HG03442 (cell line): ENCODE measurements around the gene RNF175.

ENCODE experiments used
- ATAC-seq: cut with Tn5 transposase; IDR thresholded peaks from one replicate; pipeline ENCODE4 v1.9.1; 2021; ENCODE audit warnings: mild to moderate bottlenecking, moderate library complexity; ENCODE audit not compliant: unreplicated experiment

RNF175 gene

DNA sequence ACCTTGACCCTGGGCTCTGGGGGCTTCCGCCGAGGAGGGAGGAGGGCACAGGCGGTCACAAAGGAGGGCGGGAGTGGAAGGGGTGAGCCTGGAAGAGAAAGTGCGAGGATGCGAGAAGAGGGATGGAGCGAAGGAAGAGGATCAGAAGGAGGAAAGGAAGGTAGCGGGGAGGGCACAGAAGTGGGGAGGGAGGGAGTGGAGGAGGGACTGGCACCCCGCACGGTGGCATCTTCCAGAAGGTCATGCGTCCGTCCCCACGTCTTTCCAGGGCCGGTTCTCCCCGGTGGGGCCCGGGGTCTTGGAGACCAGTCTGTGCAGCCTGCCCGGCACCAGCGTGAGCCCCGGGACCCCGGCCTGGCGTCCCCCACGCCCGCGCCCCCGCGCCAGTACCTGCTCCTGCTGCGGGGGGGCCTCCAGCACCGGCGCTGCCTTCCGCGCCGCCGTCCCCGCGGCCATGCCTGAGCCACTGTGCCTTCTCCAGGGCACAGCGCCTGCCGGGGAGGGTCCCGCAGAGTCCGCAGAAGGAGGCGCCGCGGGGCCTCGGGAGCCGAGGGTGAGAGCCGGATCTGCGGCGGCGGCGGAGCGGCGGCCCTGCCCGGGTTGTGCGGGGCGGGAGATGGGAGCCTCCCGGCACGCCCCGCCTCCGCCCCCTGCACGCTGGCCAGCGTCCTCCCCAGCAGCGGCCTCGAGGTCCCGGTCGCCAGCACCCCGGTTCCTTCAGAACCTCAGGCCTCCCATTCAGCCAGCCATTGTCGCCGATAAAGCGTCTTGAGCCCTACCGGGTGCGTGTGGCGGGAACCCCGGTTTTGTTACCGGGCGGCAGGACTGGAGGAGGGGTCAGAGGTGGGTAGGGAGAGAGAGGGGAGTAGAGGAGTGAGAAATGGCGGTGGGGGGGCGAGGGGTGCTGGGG lies at the start of gene RNF175:
Gene RNF175 (minus strand): TSS at position 618 of the 910 bp plus-strand sequence. CDS start 162 bp downstream, at position 456.
- no peak for ATAC-seq

DNA sequence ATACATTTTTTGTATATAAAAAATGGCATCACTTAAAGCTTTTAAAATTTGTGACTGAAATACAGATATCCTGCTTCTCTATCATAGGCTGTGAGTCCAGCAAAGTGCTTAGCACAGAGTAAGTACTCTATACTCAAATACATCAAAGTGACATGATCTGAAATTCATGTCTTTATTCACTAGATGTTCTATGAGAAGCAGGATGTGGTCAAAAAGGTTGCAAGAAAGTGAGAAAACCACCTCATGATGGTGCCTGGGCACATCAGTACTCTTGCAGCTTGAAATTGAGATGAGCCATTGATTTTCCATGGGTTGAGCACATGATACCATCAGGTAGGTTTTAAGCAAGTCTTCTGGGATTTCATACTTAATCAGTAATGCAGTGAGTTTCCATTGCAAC lies 49.5 kb upstream of the RNF175 start:
- peak; percentile 67 for ATAC-seq

DNA sequence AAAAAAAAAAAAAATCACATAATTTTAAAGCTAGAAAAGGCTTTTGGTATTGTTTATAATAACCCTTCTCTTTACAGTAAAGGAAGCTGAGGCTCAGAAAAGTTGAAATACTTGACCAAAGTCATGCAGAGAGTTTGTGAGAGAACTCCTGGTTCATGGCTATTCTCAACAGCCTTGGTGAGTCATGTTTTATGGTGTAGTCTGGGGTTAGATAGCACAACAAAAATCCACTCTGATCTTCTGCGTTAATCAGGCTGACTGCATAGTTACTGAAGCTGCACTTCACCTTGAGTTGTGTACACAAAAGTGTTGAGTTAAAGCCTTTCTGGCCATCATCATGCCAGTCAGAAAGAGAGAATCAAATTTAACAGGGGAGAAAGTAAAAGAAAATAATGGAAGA lies 48.4 kb upstream of the RNF175 start:
- ATAC-seq, result no peak

DNA sequence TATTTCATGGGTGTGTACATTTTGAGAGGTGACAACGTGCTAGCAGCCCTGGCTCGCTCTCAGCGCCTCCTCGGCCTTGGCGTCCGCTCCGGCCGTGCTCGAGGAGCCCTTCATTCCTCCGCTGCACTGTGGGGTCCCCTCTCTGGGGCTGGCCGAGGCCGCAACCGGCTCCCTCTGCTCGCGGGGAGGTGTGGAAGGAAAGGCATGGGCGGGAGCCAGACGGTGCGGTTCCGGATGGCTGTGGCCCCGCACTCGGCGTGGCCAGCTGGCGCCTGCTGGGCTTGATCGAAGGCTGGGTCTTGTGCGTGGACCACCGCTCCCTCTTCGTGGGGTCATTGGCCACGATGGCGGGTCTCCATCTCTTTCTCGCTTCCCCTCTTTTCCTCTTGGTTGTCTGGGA lies 46.2 kb upstream of the RNF175 start:
- ATAC-seq, result no peak

DNA sequence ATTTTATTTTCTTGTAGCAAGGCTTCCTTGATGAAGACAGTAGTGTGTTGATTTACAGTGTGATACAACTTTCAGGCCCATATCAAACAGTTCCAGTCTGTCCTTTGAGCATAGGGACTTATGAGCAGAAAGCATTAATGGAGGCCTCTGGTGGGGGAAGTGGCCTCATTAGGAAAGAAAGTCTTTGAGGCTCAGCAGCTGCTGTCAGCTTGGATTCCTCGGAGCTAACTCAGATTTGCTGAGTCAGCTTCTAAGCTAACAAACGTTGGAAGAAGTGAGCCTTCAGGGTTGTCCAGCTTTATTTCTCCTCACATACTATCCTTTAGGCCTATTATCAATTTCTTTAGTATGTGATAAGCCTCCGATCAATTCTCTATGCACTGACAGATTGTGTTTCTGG lies 44.9 kb upstream of the RNF175 start:
- ATAC-seq, result no peak

DNA sequence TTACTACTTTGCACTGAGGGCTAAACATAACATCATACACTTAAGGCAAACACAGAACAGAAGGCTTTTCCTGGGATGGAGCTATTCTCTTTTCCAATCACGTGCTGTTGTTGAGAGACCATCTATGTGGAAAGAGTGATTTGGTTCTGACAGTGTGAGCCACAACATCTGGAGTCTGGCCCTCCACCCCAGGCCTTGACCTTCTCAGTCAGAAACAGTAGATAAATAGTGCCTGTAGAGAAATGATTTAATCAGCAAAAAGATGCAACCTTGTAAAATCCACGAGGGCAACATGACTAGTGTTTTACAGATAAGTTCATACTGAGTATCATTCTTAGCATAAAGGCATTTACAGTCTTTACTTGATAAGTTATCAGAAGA lies 39.9 kb upstream of the RNF175 start:
- ATAC-seq, result no peak

DNA sequence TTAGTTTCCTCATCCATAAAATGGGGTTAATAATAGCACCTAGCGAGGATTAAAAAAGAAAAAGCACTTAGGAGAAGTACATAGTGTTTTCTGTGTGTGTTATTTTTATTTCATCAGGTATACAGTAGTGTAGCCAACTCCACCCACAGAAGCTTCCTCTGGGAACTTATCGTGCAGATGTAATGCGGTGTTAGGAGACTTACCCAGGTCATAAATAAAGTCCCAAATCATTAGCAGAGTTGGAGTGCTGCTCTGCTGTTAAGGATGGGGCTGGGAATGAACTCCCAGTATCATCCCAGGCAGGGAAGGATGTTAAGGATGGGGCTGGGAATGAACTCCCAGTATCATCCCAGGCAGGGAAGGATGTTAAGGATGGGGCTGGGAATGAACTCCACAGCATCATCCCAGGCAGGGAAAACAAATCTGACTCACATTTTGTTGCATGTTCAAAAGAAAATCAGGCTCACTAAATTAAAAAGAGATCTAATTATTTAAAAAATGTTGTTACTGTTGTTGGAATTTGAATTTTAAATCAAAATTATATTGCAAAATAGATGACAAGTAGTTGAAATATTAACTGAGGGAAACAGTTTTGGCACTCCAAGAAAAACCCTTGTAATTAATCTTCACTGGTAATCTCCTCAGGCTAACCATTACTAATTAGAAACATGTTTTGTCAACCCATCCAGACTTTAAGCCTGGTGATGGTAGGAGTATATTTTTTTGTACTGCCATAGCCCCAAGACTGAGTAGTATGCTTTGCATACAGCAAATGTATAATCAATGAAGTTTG lies 39.3 kb upstream of the RNF175 start:
- no peak for ATAC-seq

DNA sequence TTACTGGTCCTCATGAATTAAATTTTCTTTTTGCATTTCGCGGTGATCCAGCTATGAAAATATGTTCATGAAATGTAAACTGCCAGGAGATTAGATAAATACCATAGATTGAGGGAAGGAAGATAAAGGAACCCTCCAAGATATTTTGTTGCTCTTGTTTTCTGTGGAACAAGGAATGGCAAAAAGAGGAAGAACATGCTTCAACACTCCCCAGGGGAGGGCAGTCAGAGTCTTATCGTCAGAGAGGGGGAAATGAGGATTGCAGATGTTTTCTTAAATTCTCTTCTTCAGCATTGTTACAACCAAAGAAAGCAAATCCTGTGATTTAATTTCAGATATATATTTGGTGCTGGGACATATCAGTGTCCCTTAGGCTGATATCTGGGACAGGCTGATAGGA lies 38.6 kb upstream of the RNF175 start:
- no peak for ATAC-seq

DNA sequence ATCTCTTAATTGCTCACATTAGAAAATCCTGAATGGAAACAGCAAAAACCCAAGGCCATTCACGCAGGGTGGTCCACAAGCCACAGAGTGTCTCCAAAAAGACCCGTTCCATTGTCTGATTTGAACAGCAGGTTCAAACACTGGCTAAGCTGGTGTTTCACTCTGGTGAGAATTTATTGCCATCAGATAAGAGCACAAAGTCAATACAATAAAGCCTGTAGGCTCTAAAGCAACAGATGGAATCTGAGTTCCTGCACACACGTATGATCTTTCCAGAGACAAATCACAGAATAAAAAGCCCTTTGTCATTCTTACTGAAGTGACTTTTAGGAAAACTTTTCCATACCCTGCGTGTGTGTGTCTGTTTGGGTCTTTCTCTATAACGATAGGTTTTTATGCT lies 34.2 kb upstream of the RNF175 start:
- no peak for ATAC-seq

DNA sequence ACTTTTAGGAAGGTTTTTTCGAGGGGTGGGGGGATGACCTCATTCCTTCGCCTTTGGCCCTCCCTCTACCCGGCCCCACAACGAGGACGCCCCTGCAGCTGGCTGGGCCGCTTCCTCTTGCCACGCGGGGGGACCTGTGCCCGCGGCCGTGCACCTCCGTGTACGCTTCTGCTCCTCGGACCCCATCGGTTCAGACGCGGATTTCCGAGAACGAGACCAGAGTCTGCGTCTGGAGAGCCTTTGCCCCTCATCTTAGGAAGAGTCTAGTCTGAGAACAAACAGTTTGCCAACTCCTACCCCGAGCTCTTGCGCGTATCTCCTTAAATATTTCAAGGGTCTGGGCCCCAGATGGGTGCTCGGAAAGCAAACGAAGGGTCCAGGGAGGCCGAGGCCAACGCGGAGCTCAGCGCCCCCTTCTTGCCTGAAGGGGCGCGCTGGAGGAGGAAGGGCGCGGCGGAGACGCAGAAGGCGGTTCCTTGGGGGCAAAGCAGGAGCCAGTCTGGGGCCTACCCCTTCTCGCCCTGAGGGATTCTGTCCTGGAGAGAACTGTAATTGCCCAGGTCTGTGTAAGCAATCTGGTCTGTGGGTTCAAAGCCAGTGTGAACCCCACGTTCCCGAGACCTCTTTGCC lies 32.9 kb upstream of the RNF175 start:
- ATAC-seq, result no peak

DNA sequence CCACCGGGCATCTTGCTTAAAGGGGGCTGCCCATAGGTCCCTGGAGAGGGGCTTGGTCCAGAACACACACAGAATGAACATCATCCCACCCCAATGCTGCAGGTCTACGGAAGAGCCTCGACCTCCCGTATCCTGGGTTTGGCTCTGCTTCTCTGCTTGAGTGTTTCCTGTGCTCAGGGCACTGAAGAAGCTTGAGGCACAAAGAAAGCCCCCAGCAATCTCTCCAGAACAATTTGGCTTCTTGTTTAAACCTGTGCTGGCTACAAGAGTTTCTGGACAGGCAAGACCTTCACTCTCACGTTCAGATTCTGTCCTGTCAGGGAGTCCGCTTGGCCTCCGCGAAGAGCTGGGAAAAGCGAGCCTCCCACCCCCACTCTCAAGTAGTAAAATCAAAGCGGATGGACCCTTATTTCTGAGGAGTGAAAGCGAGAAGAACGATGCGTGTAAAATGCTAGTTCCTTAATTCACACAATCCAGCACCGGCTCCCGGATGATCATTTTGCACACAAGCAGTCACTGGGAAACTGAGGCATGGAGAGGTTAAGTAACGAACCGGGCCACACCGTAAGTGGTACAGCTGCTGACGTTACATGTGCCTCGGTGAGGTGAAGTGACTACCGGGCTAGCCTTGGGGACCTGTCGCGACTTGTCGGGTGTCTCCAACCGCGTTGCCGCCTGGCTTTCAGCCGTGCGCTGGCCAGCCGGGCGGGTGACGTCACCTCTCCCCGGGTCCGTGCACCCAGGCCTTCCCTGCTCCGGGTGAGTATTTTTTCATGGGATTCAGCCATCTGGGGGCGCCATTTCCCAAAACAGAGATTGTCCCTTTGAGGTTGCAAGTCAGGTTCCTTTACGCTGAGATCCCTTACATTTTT lies 32.2 kb upstream of the RNF175 start:
- no peak for ATAC-seq

DNA sequence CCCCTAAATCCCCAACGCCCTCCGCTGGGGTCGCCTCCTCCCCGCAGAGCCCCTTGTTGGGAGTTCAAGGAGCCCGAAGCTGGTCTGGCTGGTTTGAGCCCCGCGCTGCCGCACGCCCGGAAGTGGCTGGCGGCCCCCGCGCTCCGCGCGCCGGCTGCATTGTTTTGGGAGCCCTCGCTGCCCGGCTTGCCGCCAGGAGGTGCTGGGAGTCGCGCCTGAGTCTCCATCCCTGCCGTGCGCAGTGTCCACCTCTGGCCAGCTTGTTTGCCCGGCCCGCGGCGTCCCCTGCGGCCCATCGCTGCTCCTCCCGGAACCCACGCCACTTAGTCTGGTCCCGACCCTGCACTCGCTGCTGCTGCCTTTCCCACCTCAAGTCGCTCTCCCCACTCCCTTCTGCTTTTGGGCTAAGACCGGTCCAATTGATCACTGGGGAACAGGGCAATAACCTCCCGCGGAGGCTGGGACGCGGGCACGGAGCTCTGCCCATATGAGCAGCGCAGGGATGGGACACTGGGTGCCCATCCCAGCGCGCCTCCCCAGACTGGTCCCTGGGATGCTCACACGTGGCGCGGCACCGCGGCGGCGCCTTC lies 31.2 kb upstream of the RNF175 start:
- ATAC-seq, result no peak

DNA sequence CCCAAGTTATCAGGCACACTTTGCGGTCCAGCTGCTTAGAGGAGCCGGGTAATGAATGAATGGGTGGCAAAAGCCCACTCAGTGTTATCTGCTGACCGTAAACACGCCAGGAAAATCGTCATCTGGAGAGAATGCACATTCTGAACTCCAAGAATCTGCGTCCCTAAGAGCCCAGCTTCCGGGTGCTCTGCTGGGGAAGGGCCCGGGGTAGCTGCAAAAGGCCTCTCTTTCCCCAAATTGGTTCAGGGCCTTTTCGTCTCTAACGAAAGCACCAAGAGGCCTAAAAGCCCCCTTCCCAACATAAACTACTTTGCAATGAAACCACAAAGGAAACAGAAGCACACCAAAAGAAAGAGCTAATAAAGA lies 30.7 kb upstream of the RNF175 start:
- ATAC-seq, result no peak

DNA sequence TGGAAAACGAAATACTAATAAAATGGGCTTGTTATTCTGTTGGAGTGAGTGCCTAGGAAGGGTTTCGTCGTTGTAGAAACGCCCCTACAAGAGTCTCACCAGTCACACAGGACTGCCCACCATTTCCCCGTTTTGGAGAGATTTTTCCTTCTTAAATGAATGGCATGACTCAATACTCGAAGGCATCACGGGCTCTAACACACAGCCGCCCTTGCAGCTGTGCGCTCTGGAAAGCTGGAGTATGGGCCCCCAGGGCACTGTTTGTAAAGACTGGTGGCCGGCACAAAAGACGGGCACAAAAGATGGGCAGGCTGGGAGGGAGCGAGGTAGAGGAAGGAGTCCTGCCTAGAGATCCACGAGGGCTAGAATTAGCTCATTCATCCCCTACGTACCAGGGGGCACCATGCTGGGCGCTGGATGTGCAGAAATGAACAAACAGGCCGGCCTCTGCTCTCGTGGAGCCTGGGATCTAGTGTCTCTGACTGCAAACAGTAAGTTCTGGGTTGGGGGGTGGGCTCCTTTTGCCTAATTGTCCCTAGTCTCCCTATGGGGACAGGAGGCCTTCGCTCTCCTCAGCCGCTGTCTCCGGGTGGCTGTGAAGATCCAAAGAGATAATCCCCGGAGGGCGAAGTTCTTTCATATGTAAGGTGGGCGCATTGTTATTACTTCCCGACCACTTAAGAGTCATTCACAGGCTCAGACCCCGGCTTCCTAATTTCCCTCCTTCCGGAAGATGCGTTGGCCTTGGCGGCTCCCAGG lies 30.1 kb upstream of the RNF175 start:
- no peak for ATAC-seq

DNA sequence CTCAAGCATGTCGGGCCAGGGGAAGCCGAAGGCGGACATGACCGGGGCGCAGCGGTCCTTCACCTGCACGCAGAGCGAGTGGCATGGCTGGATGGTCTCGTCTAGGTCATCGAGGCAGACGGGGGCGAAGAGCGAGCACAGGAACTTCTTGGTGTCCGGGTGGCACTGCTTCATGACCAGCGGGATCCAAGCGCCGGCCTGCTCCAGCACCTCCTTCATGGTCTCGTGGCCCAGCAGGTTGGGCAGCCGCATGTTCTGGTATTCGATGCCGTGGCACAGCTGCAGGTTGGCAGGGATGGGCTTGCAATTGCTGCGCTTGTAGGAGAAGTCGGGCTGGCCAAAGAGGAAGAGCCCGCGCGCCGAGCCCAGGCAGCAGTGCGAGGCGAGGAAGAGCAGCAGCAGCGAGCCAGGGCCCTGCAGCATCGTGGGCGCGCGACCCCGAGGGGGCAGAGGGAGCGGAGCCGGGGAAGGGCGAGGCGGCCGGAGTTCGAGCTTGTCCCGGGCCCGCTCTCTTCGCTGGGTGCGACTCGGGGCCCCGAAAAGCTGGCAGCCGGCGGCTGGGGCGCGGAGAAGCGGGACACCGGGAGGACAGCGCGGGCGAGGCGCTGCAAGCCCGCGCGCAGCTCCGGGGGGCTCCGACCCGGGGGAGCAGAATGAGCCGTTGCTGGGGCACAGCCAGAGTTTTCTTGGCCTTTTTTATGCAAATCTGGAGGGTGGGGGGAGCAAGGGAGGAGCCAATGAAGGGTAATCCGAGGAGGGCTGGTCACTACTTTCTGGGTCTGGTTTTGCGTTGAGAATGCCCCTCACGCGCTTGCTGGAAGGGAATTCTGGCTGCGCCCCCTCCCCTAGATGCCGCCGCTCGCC lies 28.8 kb upstream of the RNF175 start, which contains the start of gene SFRP2:
Gene SFRP2 (minus strand): TSS at position 671 of the 864 bp plus-strand sequence. CDS start 248 bp downstream, at position 423.
- no peak for ATAC-seq

DNA sequence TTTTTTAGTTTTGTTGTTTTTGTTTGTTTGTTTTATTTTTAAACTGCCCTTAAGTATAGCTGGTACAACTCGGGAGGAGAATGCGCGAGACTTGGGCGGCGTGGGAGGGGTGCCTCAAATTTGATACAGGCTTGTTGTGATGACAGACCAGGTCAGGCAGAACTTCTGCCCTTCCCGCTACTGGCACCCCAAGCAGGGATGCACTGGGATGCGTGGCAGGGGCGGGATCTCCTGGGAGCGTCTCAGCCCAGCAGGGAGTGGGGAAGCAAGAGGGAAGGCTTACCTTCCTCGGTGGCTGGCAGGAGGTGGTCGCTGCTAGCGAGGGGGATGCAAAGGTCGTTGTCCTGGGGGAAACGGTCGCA lies 28.2 kb upstream of the RNF175 start:
- ATAC-seq, result no peak

DNA sequence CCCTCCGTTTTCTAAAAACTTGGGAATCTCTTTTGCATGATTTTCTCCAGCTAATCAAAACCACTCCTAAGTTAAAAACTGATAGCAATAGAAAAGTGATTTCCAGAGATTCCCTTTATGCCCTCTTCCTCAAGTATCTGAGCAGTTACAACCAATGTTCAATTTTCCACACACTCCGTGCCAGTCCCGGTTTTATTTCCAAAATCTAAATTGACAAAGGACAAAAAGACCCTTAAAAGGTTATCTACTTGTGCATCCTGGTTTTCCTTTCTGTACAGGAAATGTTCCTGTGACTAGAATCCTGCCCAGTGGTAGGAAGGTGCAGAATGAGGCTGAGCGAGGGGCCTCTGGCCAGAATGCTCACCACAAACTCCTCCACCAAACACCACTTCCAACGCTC lies 27.8 kb upstream of the RNF175 start:
- no peak for ATAC-seq

DNA sequence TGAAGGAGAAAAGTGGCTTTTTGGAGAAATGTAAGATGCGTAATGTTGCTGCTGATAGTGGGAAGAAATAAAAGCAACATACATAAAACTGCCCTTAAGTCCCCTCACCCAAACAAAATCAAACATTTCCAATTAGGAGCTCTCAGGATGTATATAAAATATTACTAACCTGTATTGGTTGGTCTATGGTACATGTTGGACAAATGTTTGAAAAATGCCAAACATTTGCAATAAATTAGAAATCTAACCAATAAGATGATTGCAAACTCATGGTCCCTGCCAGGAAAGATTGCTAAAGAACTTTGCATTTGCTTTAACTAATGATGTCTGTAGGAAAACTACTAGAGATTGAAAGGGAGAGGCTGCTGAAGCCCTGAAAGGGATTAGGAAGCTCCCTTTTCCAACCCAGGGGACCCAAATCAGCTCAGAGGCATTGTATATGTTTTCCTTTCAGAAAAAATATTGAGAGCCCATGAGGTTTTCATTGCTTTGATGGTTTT lies 27.3 kb upstream of the RNF175 start:
- ATAC-seq, result no peak
